Astrocyte (in vitro differentiated cells and primary cell): ENCODE data around the gene ACVRL1. TPM values are rescaled to one million over a fixed set of nuclear protein-coding genes. Genes with fewer than 3 reads are reported as not detected.

ENCODE experiments used
- DNase-seq: peaks from one replicate; pipeline ENCODE4 v3.0.0-alpha.2; 2010; ENCODE audit warnings: low read depth
- FAIRE-seq: peaks from 2 replicates; lab custom pipeline; 2011; peaks lifted over from hg19 to GRCh38; lab: Jason Lieb, UNC
- H2AFZ ChIP-seq: 2 replicates; pipeline ENCODE4 v1.6.0; 2012; ENCODE audit warnings: low read depth, low read length, inconsistent platforms
- H3K27ac ChIP-seq: 2 replicates; pipeline ENCODE4 v1.5.1; 2011; ENCODE audit warnings: low read depth, low read length, inconsistent platforms
- H3K27me3 ChIP-seq: 2 replicates; pipeline ENCODE4 v1.6.0; 2011; ENCODE audit warnings: low read length, inconsistent platforms; ENCODE audit not compliant: insufficient read depth
- H3K36me3 ChIP-seq: 2 replicates; pipeline ENCODE4 v1.5.1; 2011; ENCODE audit warnings: low read length, inconsistent platforms; ENCODE audit not compliant: insufficient read depth
- H3K4me1 ChIP-seq: 2 replicates; pipeline ENCODE4 v1.5.1; 2011; ENCODE audit warnings: low read length, inconsistent platforms; ENCODE audit not compliant: insufficient read depth
- H3K4me2 ChIP-seq: 2 replicates; pipeline ENCODE4 v1.6.0; 2012; ENCODE audit warnings: low read length, inconsistent platforms
- H3K4me3 ChIP-seq: 2 replicates; pipeline ENCODE4 v1.5.1; 2011; ENCODE audit warnings: low read depth, mild to moderate bottlenecking, low read length, inconsistent platforms; ENCODE audit not compliant: insufficient read depth
- H3K79me2 ChIP-seq: 2 replicates; pipeline ENCODE4 v1.6.0; 2012; ENCODE audit warnings: mild to moderate bottlenecking, low read length, inconsistent platforms; ENCODE audit not compliant: insufficient read depth
- H3K9ac ChIP-seq: 2 replicates; pipeline ENCODE4 v1.6.0; 2012; ENCODE audit warnings: mild to moderate bottlenecking, low read length, inconsistent platforms
- H3K9me3 ChIP-seq: 2 replicates; pipeline ENCODE4 v1.5.1; 2012; ENCODE audit warnings: low read depth, mild to moderate bottlenecking, low read length, inconsistent platforms; ENCODE audit not compliant: insufficient read depth
- H4K20me1 ChIP-seq: 2 replicates; pipeline ENCODE4 v1.6.0; 2012; ENCODE audit warnings: low read length, inconsistent platforms; ENCODE audit not compliant: insufficient read depth
- H3K27ac Mint-ChIP-seq: one replicate; pipeline ENCODE4 v1.8.0; 2021; ENCODE audit warnings: mild to moderate bottlenecking, mixed read lengths; ENCODE audit not compliant: unreplicated experiment
- H3K27me3 Mint-ChIP-seq: one replicate; pipeline ENCODE4 v1.8.0; 2021; ENCODE audit warnings: low read depth, mixed read lengths; ENCODE audit not compliant: unreplicated experiment
- H3K36me3 Mint-ChIP-seq: one replicate; pipeline ENCODE4 v1.8.0; 2021; ENCODE audit warnings: low read depth, mixed read lengths; ENCODE audit not compliant: unreplicated experiment
- H3K4me1 Mint-ChIP-seq: one replicate; pipeline ENCODE4 v1.8.0; 2021; ENCODE audit warnings: low read depth, mixed read lengths; ENCODE audit not compliant: unreplicated experiment
- H3K4me3 Mint-ChIP-seq: one replicate; pipeline ENCODE4 v1.8.0; 2021; ENCODE audit warnings: mild to moderate bottlenecking, moderate library complexity, mixed read lengths; ENCODE audit not compliant: unreplicated experiment
- H3K9me3 Mint-ChIP-seq: one replicate; pipeline ENCODE4 v1.8.0; 2021; ENCODE audit warnings: mild to moderate bottlenecking, mixed read lengths; ENCODE audit not compliant: unreplicated experiment
- CTCF ChIP-seq: IDR thresholded peaks from 2 replicates; pipeline ENCODE4 v1.5.1; 2011; ENCODE audit warnings: low read depth, mild to moderate bottlenecking, inconsistent platforms, low read length, moderate library complexity; ENCODE audit not compliant: insufficient read depth
- EZH2 ChIP-seq: IDR thresholded peaks from 2 replicates; pipeline ENCODE4 v1.6.1; 2012; ENCODE audit warnings: mild to moderate bottlenecking, low read length, inconsistent platforms; ENCODE audit not compliant: insufficient read depth
- total RNA-seq: library from RNA; stranded (reverse); gene quantifications from 2 replicates; pipeline ENCODE4 v1.2.1, GENCODE V29; 2021

The ACVRL1 gene
- total RNA-seq, 1 donor from 2014 or later, result 0.95 TPM

- Mint-ChIP-seq H3K27ac (no peak overlapping the region), H3K9me3 (peaks cover 2% of the 10 kb centered on the region), H3K36me3 (no peaks in the 10 kb centered on the region), H3K27me3 (peaks cover 53% of the 10 kb centered on the region), H3K4me3 (no peak overlapping the region), H3K4me1 (peaks cover 8% of the 10 kb centered on the region)
- Histone ChIP-seq H4K20me1 (no peaks in the 10 kb centered on the region), H3K9ac (no peak overlapping the region), H3K9me3 (no peaks in the 10 kb centered on the region), H3K4me3 (no peak overlapping the region), H3K79me2 (no peaks in the 10 kb centered on the region), H2AFZ (no peak overlapping the region), H3K4me2 (no peak overlapping the region), H3K36me3 (no peaks in the 10 kb centered on the region), H3K27ac (no peak overlapping the region), H3K4me1 (peaks cover 5% of the 10 kb centered on the region), H3K27me3 (no peaks in the 10 kb centered on the region)
- no peak for FAIRE-seq
- no peak for TF ChIP-seq CTCF
- TF ChIP-seq EZH2, result no peak
- DNase-seq, result no peak
These were observed 4.0 kb downstream of the ACVRL1 start for GRCh38 chr12:51911307-51911706.

DNA sequence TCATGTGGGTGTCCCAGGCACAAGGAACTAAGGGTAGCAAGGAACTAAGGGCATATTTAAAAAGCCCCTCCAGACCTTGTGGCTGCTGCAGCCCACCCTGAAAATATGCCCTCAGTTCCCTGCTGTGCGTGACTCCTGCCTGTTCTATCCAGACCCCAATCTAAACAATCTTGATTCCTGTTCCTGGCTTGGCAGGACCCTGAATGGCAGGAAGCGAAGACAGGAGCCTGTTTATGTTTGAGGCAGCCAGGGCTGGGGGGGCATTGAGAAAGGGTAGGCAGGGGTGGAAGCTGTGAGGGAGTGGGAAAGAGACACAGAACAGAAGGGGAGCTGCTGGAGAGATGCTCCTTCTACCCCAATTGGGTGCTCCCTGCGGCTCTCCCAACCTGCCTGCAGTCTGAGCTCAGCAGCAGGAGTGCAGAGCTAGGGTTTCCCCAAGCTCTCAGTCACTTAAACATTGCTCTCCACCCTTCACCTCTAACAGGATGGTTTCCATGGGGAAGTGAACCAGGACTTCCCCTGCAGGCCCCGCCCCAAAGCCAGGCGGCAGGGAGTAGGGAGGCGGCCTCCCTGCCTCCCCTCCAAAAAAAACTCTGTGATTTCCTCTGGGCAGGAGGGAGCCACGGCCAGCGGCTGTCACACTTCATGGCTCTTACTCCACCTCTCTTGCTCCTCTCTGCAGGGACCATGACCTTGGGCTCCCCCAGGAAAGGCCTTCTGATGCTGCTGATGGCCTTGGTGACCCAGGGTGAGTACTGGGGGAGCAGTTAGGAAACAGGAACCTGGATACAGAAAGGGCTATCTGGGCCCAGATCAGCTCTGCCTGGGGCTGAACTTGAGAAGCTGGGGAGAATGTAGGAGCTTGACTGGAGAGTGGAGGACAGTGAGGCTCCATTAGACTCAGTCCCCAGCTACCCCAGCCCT lies 4.7 kb downstream of the ACVRL1 start:
- Mint-ChIP-seq H3K4me3 (no peak overlapping the region), H3K4me1 (peaks cover 8% of the 10 kb centered on the region), H3K9me3 (peaks cover 2% of the 10 kb centered on the region), H3K36me3 (no peaks in the 10 kb centered on the region), H3K27ac (no peak overlapping the region), H3K27me3 (peaks cover 53% of the 10 kb centered on the region)
- H3K79me2 ChIP-seq, result no peaks in the 10 kb centered on the region
- no peaks in the 10 kb centered on the region for H3K36me3 ChIP-seq
- no peak overlapping the region for H3K27ac ChIP-seq
- no peak overlapping the region for H3K9ac ChIP-seq
- H4K20me1 ChIP-seq, result no peaks in the 10 kb centered on the region
- no peak overlapping the region for H2AFZ ChIP-seq
- no peak for TF ChIP-seq CTCF
- no peak for TF ChIP-seq EZH2
- H3K4me1 ChIP-seq, result peaks cover 5% of the 10 kb centered on the region
- no peaks in the 10 kb centered on the region for H3K9me3 ChIP-seq
- FAIRE-seq (no peak), DNase-seq (no peak)
- no peaks in the 10 kb centered on the region for H3K27me3 ChIP-seq
- H3K4me2 ChIP-seq, result no peak overlapping the region
- no peak overlapping the region for H3K4me3 ChIP-seq
